ENCODE data around the gene SLC14A1. TPM values are rescaled to one million over a fixed set of nuclear protein-coding genes. Genes with fewer than 3 reads are reported as not detected.

The SLC14A1 gene
- total and polyA plus RNA-seq, 2 donors (not counting 1 experiment from before 2014, with no cell fraction given) = 5.8 to 6.4 TPM

DNA sequence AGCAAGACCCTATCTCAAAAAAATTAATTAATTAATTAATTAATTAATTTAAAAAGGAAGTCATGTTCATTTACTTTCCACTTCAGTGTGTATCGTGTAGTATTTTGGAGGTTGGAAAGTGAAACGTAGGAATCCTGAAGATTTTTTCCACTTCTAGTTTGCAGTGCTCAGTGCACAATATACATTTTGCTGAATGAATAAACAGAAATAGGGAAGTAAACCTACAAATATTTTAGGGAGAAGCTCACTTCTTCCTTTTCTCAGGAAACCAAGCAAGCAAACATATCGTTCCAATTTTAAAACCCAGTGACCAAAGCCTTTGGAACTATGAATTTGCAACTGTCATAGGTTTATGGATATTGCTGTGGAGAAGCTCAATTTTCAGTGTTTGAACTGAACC lies 27.8 kb downstream of the SLC14A1 start:
- Histone ChIP-seq H3K4me3 (ENCODE audit: control extremely low read depth in 1 of 5, extremely low read depth in 1 of 5, insufficient read depth in 1 of 5, low read depth in 2 of 5, low read length in 4 of 5) (no peak overlapping the region), H3K9me3 (ENCODE audit: control extremely low read depth in 1 of 3, control insufficient read depth in 2 of 3, insufficient read depth in 1 of 3, low read length in 2 of 3) (no peaks in the 10 kb centered on the region), H4K20me1 (ENCODE audit: control insufficient read depth, insufficient read depth, low read length, poor library complexity, severe bottlenecking) (no peaks in the 10 kb centered on the region), H2AFZ (ENCODE audit: insufficient read depth, low read depth, low read length, poor library complexity, severe bottlenecking) (no peak overlapping the region), H3K4me1 (ENCODE audit: control insufficient read depth in 2 of 2, insufficient read depth in 2 of 2, low read length in 2 of 2) (peaks cover 0 to 9% of the 10 kb centered on the region in 2 donors), H3K79me2 (ENCODE audit: control insufficient read depth, insufficient read depth, low read length) (no peaks in the 10 kb centered on the region), H3K9ac (ENCODE audit: low read length) (no peak overlapping the region), H3K36me3 (replicated peaks in 1 of 2; ENCODE audit: control extremely low read depth in 1 of 2, control insufficient read depth in 1 of 2, extremely low read depth in 1 of 2, insufficient read depth in 2 of 2, low read length in 1 of 2) (no peaks in the 10 kb centered on the region), H3K27me3 (replicated peaks in 1 of 4; ENCODE audit: control extremely low read depth in 1 of 4, control insufficient read depth in 3 of 4, insufficient read depth in 4 of 4, low read length in 3 of 4) (peaks cover 0 to 26% (median 20%) of the 10 kb centered on the region in 4 experiments), H3K27ac (ENCODE audit: low read length in 2 of 2) (no peak overlapping the region), H3K4me2 (replicated peaks; ENCODE audit: low read depth, low read length, poor library complexity, severe bottlenecking) (no peak overlapping the region)
- Mint-ChIP-seq H3K4me3 (no peak overlapping the region), H3K9me3 (ENCODE audit: insufficient read depth) (no peaks in the 10 kb centered on the region), H3K27me3 (peaks cover 29% of the 10 kb centered on the region), H3K4me1 (peaks cover 9% of the 10 kb centered on the region), H3K27ac (no peak overlapping the region)
- DNase-seq = no peak
- TF ChIP-seq, protein P1, sequence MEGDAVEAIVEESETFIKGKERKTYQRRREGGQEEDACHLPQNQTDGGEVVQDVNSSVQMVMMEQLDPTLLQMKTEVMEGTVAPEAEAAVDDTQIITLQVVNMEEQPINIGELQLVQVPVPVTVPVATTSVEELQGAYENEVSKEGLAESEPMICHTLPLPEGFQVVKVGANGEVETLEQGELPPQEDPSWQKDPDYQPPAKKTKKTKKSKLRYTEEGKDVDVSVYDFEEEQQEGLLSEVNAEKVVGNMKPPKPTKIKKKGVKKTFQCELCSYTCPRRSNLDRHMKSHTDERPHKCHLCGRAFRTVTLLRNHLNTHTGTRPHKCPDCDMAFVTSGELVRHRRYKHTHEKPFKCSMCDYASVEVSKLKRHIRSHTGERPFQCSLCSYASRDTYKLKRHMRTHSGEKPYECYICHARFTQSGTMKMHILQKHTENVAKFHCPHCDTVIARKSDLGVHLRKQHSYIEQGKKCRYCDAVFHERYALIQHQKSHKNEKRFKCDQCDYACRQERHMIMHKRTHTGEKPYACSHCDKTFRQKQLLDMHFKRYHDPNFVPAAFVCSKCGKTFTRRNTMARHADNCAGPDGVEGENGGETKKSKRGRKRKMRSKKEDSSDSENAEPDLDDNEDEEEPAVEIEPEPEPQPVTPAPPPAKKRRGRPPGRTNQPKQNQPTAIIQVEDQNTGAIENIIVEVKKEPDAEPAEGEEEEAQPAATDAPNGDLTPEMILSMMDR (IDR thresholded peaks at IDR 0.05) = no peak
- ChIA-PET POLR2A (no interaction called here), CTCF (interaction anchor here (1.6 kb wide), 1 partner anchor 17 kb away, joined by 3 read pairs; no protein-coding TSS in a partner anchor)
- ATAC-seq (ENCODE audit: low read depth) = no peak
- WGBS (ENCODE audit: insufficient coverage) = no CpG with 5 or more reads among the region's 3 CpGs
- intact Hi-C loops (cut with micrococcal nuclease) = no loop called here

- TF ChIP-seq, protein P1 (IDR thresholded peaks at IDR 0.05) = no peak
- no peak for TF ChIP-seq EZH2 (IDR thresholded peaks at IDR 0.05; ENCODE audit: borderline replicate concordance, insufficient read depth, low read depth, low read length, poor library complexity, severe bottlenecking)
- Mint-ChIP-seq H3K4me1 (peaks cover 9% of the 10 kb centered on the region), H3K4me3 (no peak overlapping the region), H3K9me3 (ENCODE audit: insufficient read depth) (no peaks in the 10 kb centered on the region), H3K27ac (no peak overlapping the region), H3K27me3 (peaks cover 38% of the 10 kb centered on the region)
- ChIA-PET POLR2A (no interaction called here), CTCF (interaction anchor here (1.6 kb wide), 1 partner anchor 16 kb away, joined by 3 read pairs; no protein-coding TSS in a partner anchor)
- no peak overlapping the region for H3K27ac ChIP-seq (ENCODE audit: low read length in 2 of 2)
- intact Hi-C loops (cut with micrococcal nuclease) = no loop called here
- H2AFZ ChIP-seq (ENCODE audit: insufficient read depth, low read depth, low read length, poor library complexity, severe bottlenecking) = no peak overlapping the region
- no peaks in the 10 kb centered on the region for H4K20me1 ChIP-seq (ENCODE audit: control insufficient read depth, insufficient read depth, low read length, poor library complexity, severe bottlenecking)
- DNase-seq (no peak), ATAC-seq (ENCODE audit: low read depth) (no peak)
- peaks cover 0 to 29% (median 22%) of the 10 kb centered on the region in 4 experiments for H3K27me3 ChIP-seq (replicated peaks in 1 of 4; ENCODE audit: control extremely low read depth in 1 of 4, control insufficient read depth in 3 of 4, insufficient read depth in 4 of 4, low read length in 3 of 4)
- H3K4me3 ChIP-seq (ENCODE audit: control extremely low read depth in 1 of 5, extremely low read depth in 1 of 5, insufficient read depth in 1 of 5, low read depth in 2 of 5, low read length in 4 of 5) = no peak overlapping the region
- no peak overlapping the region for H3K4me2 ChIP-seq (replicated peaks; ENCODE audit: low read depth, low read length, poor library complexity, severe bottlenecking)
- H3K36me3 ChIP-seq (replicated peaks in 1 of 2; ENCODE audit: control extremely low read depth in 1 of 2, control insufficient read depth in 1 of 2, extremely low read depth in 1 of 2, insufficient read depth in 2 of 2, low read length in 1 of 2) = no peaks in the 10 kb centered on the region
- peaks cover 0 to 9% of the 10 kb centered on the region in 2 donors for H3K4me1 ChIP-seq (ENCODE audit: control insufficient read depth in 2 of 2, insufficient read depth in 2 of 2, low read length in 2 of 2)
- no peaks in the 10 kb centered on the region for H3K79me2 ChIP-seq (ENCODE audit: control insufficient read depth, insufficient read depth, low read length)
- no peak overlapping the region for H3K9ac ChIP-seq (ENCODE audit: low read length)
- H3K9me3 ChIP-seq (ENCODE audit: control extremely low read depth in 1 of 3, control insufficient read depth in 2 of 3, insufficient read depth in 1 of 3, low read length in 2 of 3) = no peaks in the 10 kb centered on the region
Measured at GRCh38 chr18:45752681-45753080, 28.7 kb downstream of the SLC14A1 start.
